Tibial nerve (tissue), 4 donors: ENCODE measurements around the gene TIGD4.

Experiments
- CTCF ChIP-seq, 5 experiments: fragments of 200-600 bp in 3 of 5; fragments of 450-650 bp in 2 of 5; sonication (generic) in 3 of 5; IDR thresholded peaks; one replicate each; pipeline ENCODE4 v1.5.1; 2016 to 2019; ENCODE audit warnings: antibody characterized with exemption in 5 of 5, mild to moderate bottlenecking in 3 of 5, moderate library complexity in 2 of 5
- EP300 ChIP-seq, 2 donors: sonication (generic); formaldehyde crosslinking; IDR thresholded peaks; one replicate each; pipeline ENCODE4 v1.6.1; 2017; ENCODE audit warnings: antibody characterized with exemption in 2 of 2, mild to moderate bottlenecking in 1 of 2

- TF ChIP-seq CTCF (IDR thresholded peaks at IDR 0.05) (no peak), EP300 (IDR thresholded peaks at IDR 0.05) (no peak)
These were observed 43.6 kb downstream of the TIGD4 start for GRCh38 chr4:152735906-152736305.
